Loucy (cell line): ENCODE data around the gene ERCC3.

Experiments
- H2AFZ ChIP-seq: fragments of 200-600 bp; sonication (generic); 2 replicates; pipeline ENCODE4 v1.6.0; 2016; ENCODE audit warnings: antibody characterized with exemption, mild to moderate bottlenecking, low read length, moderate library complexity
- H3F3A ChIP-seq: fragments of 200-600 bp; 2 replicates; pipeline ENCODE4 v1.6.0; 2016; ENCODE audit warnings: antibody characterized with exemption, low read depth, mild to moderate bottlenecking
- H3K27me3 ChIP-seq: fragments of 200-600 bp; sonication (generic); 2 replicates; pipeline ENCODE4 v1.6.1; 2014; ENCODE audit warnings: low read length, mild to moderate bottlenecking; ENCODE audit not compliant: insufficient read depth, poor library complexity, severe bottlenecking
- H3K36me3 ChIP-seq: fragments of 200-600 bp; sonication (generic); 2 replicates; pipeline ENCODE4 v1.6.1; 2016; ENCODE audit warnings: low read length; ENCODE audit not compliant: insufficient read depth
- H3K4me1 ChIP-seq: fragments of 200-600 bp; sonication (generic); 2 replicates; pipeline ENCODE4 v1.5.1; 2014; ENCODE audit warnings: low read length, mild to moderate bottlenecking; ENCODE audit not compliant: insufficient read depth, poor library complexity, severe bottlenecking
- H3K4me2 ChIP-seq: fragments of 200-600 bp; sonication (generic); 2 replicates; pipeline ENCODE4 v1.6.0; 2014; ENCODE audit warnings: antibody characterized with exemption, low read length, low read depth, mild to moderate bottlenecking; ENCODE audit not compliant: poor library complexity, severe bottlenecking
- H3K4me3 ChIP-seq: fragments of 200-600 bp; sonication (generic); 2 replicates; pipeline ENCODE4 v1.5.1; 2014; ENCODE audit warnings: low read length, mild to moderate bottlenecking, mixed read lengths; ENCODE audit not compliant: poor library complexity, severe bottlenecking
- H3K79me2 ChIP-seq: fragments of 200-600 bp; sonication (generic); 2 replicates; pipeline ENCODE4 v1.6.1; 2014; ENCODE audit warnings: low read length; ENCODE audit not compliant: insufficient read depth
- H3K9ac ChIP-seq: fragments of 200-600 bp; sonication (generic); 2 replicates; pipeline ENCODE4 v1.6.0; 2014; ENCODE audit warnings: mild to moderate bottlenecking, low read depth, low read length, moderate library complexity; ENCODE audit not compliant: poor library complexity, severe bottlenecking
- H3K9me2 ChIP-seq: fragments of 200-600 bp; sonication (generic); replicated peaks from 2 replicates; pipeline ENCODE4 v1.6.1; 2016; ENCODE audit warnings: low read depth, low read length, mixed read lengths
- H3K9me3 ChIP-seq: fragments of 200-600 bp; sonication (generic); 2 replicates; pipeline ENCODE4 v1.6.1; 2014; ENCODE audit warnings: mild to moderate bottlenecking, antibody characterized with exemption, low read length, low read depth; ENCODE audit not compliant: insufficient read depth
- H4K20me1 ChIP-seq: fragments of 200-600 bp; sonication (generic); 2 replicates; pipeline ENCODE4 v1.6.0; 2014; ENCODE audit warnings: antibody characterized with exemption, low read length, mild to moderate bottlenecking; ENCODE audit not compliant: insufficient read depth, poor library complexity, severe bottlenecking
- CTCF ChIP-seq: fragments of 200-600 bp; sonication (generic); conservative IDR thresholded peaks from 2 replicates; pipeline ENCODE4 v1.5.1; 2014; ENCODE audit warnings: mild to moderate bottlenecking, antibody characterized with exemption, low read length
- EZH2phosphoT487 ChIP-seq: fragments of 200-600 bp; IDR thresholded peaks from 2 replicates; pipeline ENCODE4 v1.6.1; 2018; ENCODE audit warnings: antibody characterized with exemption, mild to moderate bottlenecking, moderate library complexity, borderline replicate concordance

The ERCC3 gene

GRCh38 chr2:127220768-127221527, 73.0 kb downstream of the ERCC3 start:
- no peaks in the 10 kb centered on the region for H3F3A ChIP-seq
- peak overlapping the region; percentile 15 for H3K4me2 ChIP-seq
- TF ChIP-seq EZH2phosphoT487: no peak
- TF ChIP-seq CTCF: no peak
- no peak overlapping the region for H3K4me3 ChIP-seq
- no peaks in the 10 kb centered on the region for H3K9me3 ChIP-seq
- no peaks in the 10 kb centered on the region for H3K9me2 ChIP-seq
- no peaks in the 10 kb centered on the region for H3K79me2 ChIP-seq
- H3K36me3 ChIP-seq: no peaks in the 10 kb centered on the region
- H3K9ac ChIP-seq: no peak overlapping the region
- no peaks in the 10 kb centered on the region for H3K4me1 ChIP-seq
- no peaks in the 10 kb centered on the region for H3K27me3 ChIP-seq
- no peaks in the 10 kb centered on the region for H4K20me1 ChIP-seq
- peak overlapping the region; percentile 61; the same call in 1 of the 2 replicates for H2AFZ ChIP-seq

- no peaks in the 10 kb centered on the region for H3K79me2 ChIP-seq
- H3K4me1 ChIP-seq: no peaks in the 10 kb centered on the region
- no peak within 1 kb of the TSS for H3K9ac ChIP-seq
- H2AFZ ChIP-seq: peak within 1 kb of the TSS; percentile 61
- no peak for TF ChIP-seq CTCF
- TF ChIP-seq EZH2phosphoT487: no peak
- H3F3A ChIP-seq: no peaks in the 10 kb centered on the region
- H3K4me2 ChIP-seq: peak within 1 kb of the TSS; percentile 15
- H4K20me1 ChIP-seq: no peaks in the 10 kb centered on the region
- H3K4me3 ChIP-seq: peak within 1 kb of the TSS; percentile 24
- H3K27me3 ChIP-seq: no peaks in the 10 kb centered on the region
- no peaks in the 10 kb centered on the region for H3K36me3 ChIP-seq
- no peaks in the 10 kb centered on the region for H3K9me3 ChIP-seq
- no peaks in the 10 kb centered on the region for H3K9me2 ChIP-seq
Measured at GRCh38 chr2:127220102-127220767, 73.7 kb downstream of the ERCC3 start, which contains the start of gene CYP27C1. Gene CYP27C1 (minus strand): TSS chr2:127220299. CDS start chr2:127220270, 29 bp downstream.

- H3K9me3 ChIP-seq: no peaks in the 10 kb centered on the region
- no peaks in the 10 kb centered on the region for H3K79me2 ChIP-seq
- H3K9ac ChIP-seq: no peak overlapping the region
- TF ChIP-seq EZH2phosphoT487: no peak
- TF ChIP-seq CTCF: no peak
- H3K36me3 ChIP-seq: no peaks in the 10 kb centered on the region
- H3K4me1 ChIP-seq: no peaks in the 10 kb centered on the region
- H3K4me2 ChIP-seq: no peak overlapping the region
- no peaks in the 10 kb centered on the region for H3K27me3 ChIP-seq
- no peaks in the 10 kb centered on the region for H4K20me1 ChIP-seq
- H3K4me3 ChIP-seq: no peak overlapping the region
- H3F3A ChIP-seq: no peaks in the 10 kb centered on the region
- H2AFZ ChIP-seq: no peak overlapping the region
- H3K9me2 ChIP-seq: no peaks in the 10 kb centered on the region
Measured at GRCh38 chr2:127219171-127220070, 74.5 kb downstream of the ERCC3 start.
